Measurements from ENCODE around the gene PPP2R2D. TPM values are rescaled to one million over a fixed set of nuclear protein-coding genes. Genes with fewer than 3 reads are reported as not detected.
A peak's percentile ranks its signal among the peaks of the same experiment; 100 is the strongest.
"Not testable (repeated sequence)": the region's sequence is repeated elsewhere in the genome, so short reads cannot be mapped to it uniquely, and the experiment has no call there.

The PPP2R2D gene
- total and polyA plus RNA-seq, 5 experiments from 2014 or later: 22.7 to 49.6 (median 38.3) TPM

DNA sequence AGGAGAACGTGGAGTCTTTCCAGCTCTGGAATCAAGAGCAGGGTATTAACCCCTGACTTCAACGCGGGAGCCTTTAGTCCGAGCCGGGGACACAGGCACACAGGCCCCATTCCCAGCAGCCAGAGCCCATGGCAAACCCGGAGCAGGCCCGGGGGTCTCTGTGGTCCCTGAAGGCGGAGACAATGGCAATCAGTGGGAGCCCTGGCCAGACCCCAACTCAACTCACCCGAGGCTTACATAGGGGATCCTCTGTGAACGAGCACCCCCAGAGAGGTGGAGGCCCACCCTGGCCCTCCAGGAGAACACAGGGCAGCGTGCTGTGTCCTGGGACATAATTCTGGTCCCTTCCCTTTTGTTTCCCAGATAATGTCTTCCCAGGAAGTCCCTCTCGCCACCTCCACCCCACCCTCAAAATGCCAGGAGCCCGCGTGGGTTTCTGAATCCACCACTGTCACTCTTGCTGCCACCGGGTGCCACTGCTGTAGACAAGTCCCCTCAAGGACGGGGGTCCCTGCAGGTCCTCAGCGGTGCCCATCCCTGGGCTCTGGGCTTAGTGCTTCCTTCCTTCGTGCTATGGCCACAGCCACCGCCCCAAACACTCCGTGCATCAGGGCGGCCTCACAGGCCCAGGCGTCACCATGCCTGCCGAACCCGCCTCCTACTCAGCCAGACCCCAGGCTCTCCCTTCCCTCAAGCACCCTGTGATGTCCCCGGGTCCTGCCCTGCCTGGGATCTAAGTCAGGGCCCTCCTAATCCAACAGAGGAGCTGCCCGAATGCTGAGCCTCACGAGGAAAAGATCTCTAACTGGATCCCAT is 28.6 kb upstream of the PPP2R2D start:
- POLR2A ChIA-PET: interaction anchor here (0.7 kb wide), 1 partner anchor 29 kb away, joined by 3 read pairs; the partner anchor contains the start of gene PPP2R2D

DNA sequence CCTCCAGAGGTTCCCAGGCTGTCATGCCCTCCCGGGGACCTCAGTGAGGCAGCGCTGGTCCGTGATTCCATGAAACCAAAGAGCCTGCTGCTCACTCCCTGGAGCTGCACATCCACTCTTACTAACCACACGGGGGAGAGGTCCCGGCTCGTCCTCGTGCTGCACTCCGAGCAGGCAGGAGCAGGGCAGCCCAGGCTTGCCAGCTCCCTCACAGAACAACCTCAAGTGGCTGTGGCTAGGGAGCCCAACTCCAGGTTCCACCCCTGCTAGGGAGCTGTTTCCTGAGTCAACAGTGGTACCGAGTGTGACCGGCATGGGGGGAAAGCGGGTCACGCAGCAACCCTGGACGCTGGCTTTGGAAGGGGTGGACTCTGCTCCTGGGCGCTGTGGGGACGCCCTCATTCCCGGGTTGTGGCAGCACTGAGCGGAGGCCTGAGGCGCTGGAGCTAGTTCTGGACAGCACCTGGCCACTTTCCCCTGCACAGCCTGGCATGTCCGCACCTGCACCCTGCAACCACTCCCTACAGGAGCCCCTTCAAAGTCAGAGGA is 27.9 kb upstream of the PPP2R2D start:
- Mint-ChIP-seq H3K4me1 (peaks cover 2 to 7% (median 5%) of the 10 kb centered on the region in 4 donors), H3K27me3 (peaks cover 10 to 27% (median 21%) of the 10 kb centered on the region in 5 donors), H3K36me3 (no peaks in the 10 kb centered on the region), H3K4me3 (no peak overlapping the region), H3K9me3 (no peaks in the 10 kb centered on the region), H3K27ac (no peak overlapping the region)
- ATAC-seq (no peak), DNase-seq (no peak)
- POLR2A ChIA-PET: interaction anchor here (0.7 kb wide), 1 partner anchor 28 kb away, joined by 3 read pairs; the partner anchor contains the start of gene PPP2R2D

More for the DNA sequence above, 28.6 kb upstream of the PPP2R2D start:
- no peak for ATAC-seq
- Mint-ChIP-seq H3K27me3 (peaks cover 8 to 26% (median 17%) of the 10 kb centered on the region in 5 donors), H3K27ac (peak overlapping the region in 1 of 10 donors; percentile 79), H3K4me3 (no peak overlapping the region), H3K9me3 (no peaks in the 10 kb centered on the region), H3K36me3 (no peaks in the 10 kb centered on the region), H3K4me1 (peaks cover 2 to 7% (median 5%) of the 10 kb centered on the region in 4 donors)
- peak in 1 of 10 donors; percentile 60 for DNase-seq

DNA sequence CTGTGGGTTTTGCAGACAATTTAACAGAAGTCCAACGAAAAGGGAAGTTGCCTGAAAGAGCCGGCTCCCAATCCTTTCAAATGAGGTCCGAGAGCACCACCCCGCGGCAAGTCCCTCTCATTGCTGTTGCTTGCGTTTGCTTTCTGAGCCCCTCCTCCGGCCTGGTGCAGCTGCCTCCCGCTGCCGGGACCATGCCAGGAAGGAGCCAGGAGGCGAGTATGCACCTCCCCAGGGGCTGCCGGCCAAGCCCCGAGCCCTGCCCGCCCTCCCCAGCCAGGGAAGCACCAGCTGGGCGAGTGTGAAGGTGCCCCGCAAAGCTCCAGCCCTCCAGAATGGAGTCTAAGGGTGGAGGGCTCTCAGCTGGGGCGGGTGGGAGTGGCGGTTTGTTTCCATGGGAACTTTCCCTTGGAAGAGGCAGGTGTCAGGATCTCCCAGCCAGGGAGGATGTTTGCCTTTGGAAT is 25.8 kb upstream of the PPP2R2D start:
- Mint-ChIP-seq H3K9me3 (no peaks in the 10 kb centered on the region), H3K4me3 (no peak overlapping the region), H3K27me3 (peaks cover 17 to 41% (median 29%) of the 10 kb centered on the region in 5 donors), H3K4me1 (peaks cover 2 to 7% (median 5%) of the 10 kb centered on the region in 4 donors), H3K27ac (no peak overlapping the region), H3K36me3 (no peaks in the 10 kb centered on the region)
- POLR2A ChIA-PET: no interaction called here
- ATAC-seq (peak in 1 of 2 donors; percentile 67), DNase-seq (peak in 9 of 10 donors; percentile 21 to 67 (median 41))

DNA sequence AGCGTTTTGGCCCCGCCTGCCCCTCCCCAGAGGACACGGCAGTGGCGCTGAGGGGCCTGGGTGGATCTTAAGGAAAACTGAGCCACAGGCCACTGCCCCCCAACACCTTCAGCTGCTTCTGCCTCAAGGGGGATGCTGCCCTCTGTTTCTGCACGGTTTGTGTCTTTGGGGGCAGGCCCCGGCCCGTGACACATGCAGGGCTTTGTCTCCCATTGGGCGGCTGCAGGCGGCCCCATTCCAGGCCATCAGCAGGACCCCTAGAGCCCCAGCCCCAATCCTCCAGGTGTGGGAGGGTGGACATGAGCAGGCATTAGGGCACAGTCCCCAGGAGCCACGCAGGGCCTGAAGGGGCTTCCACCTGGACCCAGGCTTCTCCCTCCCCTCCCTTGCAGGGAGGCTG is 25.3 kb upstream of the PPP2R2D start:
- no peak overlapping the region for H3K27ac Mint-ChIP-seq
- peaks cover 2 to 7% (median 5%) of the 10 kb centered on the region in 4 donors for H3K4me1 Mint-ChIP-seq
- DNase-seq (peak in 1 of 10 donors; percentile 50), ATAC-seq (no peak)
- H3K36me3 Mint-ChIP-seq: no peaks in the 10 kb centered on the region
- H3K9me3 Mint-ChIP-seq: no peaks in the 10 kb centered on the region
- H3K27me3 Mint-ChIP-seq: peaks cover 17 to 42% (median 29%) of the 10 kb centered on the region in 5 donors
- no peak overlapping the region for H3K4me3 Mint-ChIP-seq
- POLR2A ChIA-PET: no interaction called here

DNA sequence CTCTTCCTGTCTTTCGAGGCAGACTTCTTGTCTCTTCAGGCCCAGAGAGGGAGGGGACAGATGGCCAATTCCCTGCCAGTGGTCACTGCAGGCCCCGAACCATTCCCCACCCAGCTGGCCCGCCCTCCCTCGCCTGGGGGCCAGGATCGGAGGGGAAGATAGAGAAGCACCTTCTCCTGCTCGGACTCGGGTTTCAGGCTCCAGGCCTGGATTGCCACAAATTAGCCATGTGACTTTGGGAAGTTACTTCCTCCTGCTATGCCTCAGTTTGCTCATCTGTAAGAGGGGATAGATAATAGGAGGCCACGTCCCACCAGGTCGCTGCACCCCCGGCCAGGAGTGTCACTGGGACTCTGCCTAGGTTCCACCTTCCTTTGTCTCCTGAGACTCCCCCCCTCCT is 24.8 kb upstream of the PPP2R2D start:
- peaks cover 21 to 42% (median 30%) of the 10 kb centered on the region in 5 donors for H3K27me3 Mint-ChIP-seq
- peaks cover 2 to 7% (median 5%) of the 10 kb centered on the region in 4 donors for H3K4me1 Mint-ChIP-seq
- peak overlapping the region in 1 of 10 donors; percentile 18 for H3K27ac Mint-ChIP-seq
- H3K4me3 Mint-ChIP-seq: no peak overlapping the region
- POLR2A ChIA-PET: no interaction called here
- DNase-seq (peak in 1 of 10 donors; percentile 34), ATAC-seq (no peak)
- peaks cover 0 to 2% (median 0%) of the 10 kb centered on the region in 3 donors for H3K36me3 Mint-ChIP-seq
- peaks cover 0 to 2% (median 0%) of the 10 kb centered on the region in 9 donors for H3K9me3 Mint-ChIP-seq

DNA sequence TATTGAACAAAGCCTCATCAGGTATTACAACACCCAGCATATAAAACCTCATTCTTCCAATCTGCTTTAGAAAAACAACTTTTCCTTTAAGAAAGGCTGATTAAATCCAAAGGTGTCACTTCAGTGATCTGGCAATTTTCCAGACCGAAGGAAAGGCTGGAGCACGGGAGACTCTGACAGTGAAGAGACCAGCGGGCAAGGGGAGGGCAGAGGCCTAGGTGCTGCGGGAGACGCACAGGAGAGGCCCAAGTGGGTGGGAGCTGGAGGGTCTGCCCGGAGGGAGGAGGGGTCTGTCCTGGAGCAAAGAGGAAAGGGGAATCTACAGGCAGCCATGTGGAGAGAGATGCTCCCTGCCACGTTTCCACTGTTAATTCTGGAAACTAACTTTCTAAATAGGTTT is 24.3 kb upstream of the PPP2R2D start:
- H3K36me3 Mint-ChIP-seq: peaks cover 0 to 4% (median 0%) of the 10 kb centered on the region in 3 donors
- peaks cover 21 to 42% (median 33%) of the 10 kb centered on the region in 5 donors for H3K27me3 Mint-ChIP-seq
- peaks cover 2 to 7% (median 5%) of the 10 kb centered on the region in 4 donors for H3K4me1 Mint-ChIP-seq
- ATAC-seq: no peak
- POLR2A ChIA-PET: no interaction called here
- peak in 1 of 10 donors; percentile 47 for DNase-seq
- no peak overlapping the region for H3K27ac Mint-ChIP-seq
- peaks cover 0 to 4% (median 0%) of the 10 kb centered on the region in 9 donors for H3K9me3 Mint-ChIP-seq
- H3K4me3 Mint-ChIP-seq: no peak overlapping the region

DNA sequence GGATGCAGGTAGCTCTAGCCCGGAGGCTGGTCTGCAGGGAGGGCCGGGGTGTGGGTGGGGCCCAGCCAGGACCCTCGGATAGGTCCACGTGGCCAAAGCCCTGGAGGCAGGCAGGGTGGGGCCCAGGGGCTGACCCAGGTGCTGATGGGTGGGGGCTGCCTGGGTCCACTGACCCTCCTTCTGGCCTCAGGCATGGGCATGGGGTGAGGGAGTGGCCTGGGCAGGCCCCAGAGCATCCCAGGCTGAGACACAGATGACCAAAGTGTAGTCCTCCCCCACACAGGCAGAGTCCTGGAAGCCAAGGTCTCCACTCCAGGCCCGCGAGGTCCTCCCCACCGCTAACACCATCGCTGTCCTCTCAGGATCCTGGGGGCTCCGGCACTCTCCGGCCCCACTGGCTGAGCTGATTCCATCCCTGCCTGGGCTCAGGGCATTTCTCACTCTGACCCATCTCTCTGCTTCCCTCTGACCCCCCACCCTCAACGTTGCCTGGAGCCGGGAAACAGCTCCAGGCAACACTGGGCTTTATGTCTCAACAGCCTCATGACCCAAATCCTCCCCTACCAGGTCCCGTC is 20.7 kb upstream of the PPP2R2D start:
- no peak overlapping the region for H3K4me3 Mint-ChIP-seq
- POLR2A ChIA-PET: no interaction called here
- no peaks in the 10 kb centered on the region for H3K4me1 Mint-ChIP-seq
- H3K27ac Mint-ChIP-seq: no peak overlapping the region
- H3K9me3 Mint-ChIP-seq: peaks cover 0 to 4% (median 0%) of the 10 kb centered on the region in 9 donors
- ATAC-seq: no peak
- H3K27me3 Mint-ChIP-seq: peaks cover 15 to 31% (median 25%) of the 10 kb centered on the region in 5 donors
- H3K36me3 Mint-ChIP-seq: peaks cover 0 to 4% (median 0%) of the 10 kb centered on the region in 3 donors
- DNase-seq: no peak

DNA sequence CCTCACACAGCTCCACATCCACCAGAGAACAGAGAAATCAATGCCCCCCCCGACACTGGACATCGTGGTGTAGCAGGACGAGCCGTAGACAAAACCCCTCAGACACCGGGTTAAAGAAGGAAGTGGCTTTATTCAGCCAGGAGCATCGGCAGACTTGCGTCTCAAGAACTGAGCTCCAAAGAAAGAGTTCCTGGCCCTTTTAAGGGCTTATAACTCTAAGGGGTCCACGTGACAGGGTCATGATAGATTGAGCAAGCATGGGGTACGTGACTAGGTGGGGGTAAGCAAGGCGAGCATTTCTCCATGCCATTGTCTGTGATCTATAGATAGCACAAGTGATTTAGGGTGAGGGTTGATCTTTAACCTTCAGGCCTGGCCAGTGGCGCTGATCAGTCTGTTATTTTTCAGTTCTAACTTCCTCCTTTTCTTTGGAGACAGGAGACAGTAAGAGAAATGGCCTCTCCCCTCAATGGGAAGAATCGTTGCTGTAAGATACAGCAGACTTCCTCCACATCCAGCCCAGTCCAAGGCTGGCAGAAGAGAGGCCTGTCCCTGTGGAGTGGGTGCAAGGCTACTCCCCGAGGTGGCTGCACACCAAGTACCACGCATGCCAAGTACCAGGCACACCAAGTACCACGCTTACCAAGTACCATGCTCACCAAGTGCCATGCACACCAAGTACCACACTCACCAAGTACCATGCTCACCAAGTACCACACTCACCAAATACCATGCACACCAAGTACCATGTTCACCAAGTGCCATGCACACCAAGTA is 19.5 kb upstream of the PPP2R2D start:
- POLR2A ChIA-PET: no interaction called here
- Mint-ChIP-seq H3K4me3 (no peak overlapping the region), H3K27me3 (peaks cover 11 to 29% (median 22%) of the 10 kb centered on the region in 5 donors), H3K27ac (no peak overlapping the region), H3K36me3 (peaks cover 0 to 4% (median 0%) of the 10 kb centered on the region in 3 donors), H3K9me3 (peaks cover 0 to 4% (median 0%) of the 10 kb centered on the region in 9 donors), H3K4me1 (peaks cover 3 to 6% (median 5%) of the 10 kb centered on the region in 4 donors)
- no peak for ATAC-seq
- DNase-seq: peak in 1 of 10 donors; percentile 26

DNA sequence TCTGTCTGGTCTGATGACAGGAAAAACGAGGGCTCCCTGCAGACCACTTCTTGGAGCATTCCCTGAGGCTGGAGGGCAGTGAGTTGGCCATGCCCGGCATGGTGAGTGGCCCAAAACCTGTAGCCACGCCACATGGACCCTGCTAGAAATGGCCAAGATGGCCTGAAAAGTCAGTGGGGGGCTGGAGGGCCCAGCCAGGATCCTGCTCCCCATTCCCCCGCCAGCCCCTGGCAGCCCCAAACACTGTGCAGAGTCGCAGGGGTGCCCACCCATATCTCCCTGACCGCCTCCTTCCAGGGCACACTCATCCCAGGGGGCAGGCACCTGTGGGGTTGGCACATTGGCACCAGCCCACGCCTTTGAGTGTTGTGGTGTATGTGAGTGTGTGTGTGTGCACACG is 18.7 kb upstream of the PPP2R2D start:
- DNase-seq (no peak), ATAC-seq (no peak)
- Mint-ChIP-seq H3K4me1 (peaks cover 3 to 8% (median 6%) of the 10 kb centered on the region in 4 donors), H3K9me3 (peaks cover 0 to 4% (median 0%) of the 10 kb centered on the region in 9 donors), H3K27ac (no peak overlapping the region), H3K36me3 (peaks cover 0 to 4% (median 0%) of the 10 kb centered on the region in 3 donors), H3K4me3 (no peak overlapping the region), H3K27me3 (peaks cover 7 to 25% (median 17%) of the 10 kb centered on the region in 5 donors)
- POLR2A ChIA-PET: no interaction called here

DNA sequence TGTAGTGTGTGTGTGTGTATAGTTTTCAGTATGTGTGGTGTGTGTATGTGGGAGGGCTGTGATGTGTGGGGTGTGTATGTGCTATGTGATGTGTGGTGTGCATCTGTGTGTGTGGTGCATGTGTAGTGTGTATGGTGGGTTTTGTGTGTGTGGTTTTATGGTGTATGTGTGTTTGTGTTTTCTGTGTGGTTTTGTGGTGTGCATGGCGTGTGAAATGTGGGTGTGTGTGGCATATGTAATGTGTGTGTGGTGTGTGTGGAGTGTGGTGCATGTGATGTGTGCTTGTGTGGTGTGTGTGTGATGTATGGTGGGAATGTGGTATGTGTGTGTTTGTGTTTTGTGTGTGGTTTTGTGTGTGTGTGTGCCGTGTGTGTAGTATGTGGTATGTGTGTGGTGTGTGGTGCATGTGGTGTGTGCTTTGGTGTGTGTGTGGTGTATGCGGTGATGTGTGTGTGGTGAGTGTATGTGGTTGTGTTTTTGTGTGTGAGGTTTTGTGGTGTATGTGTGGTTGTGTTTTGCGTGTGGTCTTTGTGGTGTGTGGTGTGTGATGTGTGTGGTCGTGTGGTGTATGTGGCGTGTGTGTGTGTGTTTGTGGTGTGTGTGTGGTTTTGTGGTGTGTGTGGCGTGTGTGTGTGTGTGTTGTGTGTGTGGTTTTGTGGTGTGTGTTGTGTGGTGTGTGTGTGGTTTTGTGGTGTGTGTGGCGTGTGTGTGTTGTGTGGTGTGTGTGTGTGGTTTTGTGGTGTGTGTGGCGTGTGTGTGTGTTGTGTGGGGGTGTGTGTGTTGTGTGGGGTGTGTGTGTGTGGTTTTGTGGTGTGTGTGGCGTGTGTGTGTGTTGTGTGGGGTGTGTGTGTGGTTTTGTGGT is 18.0 kb upstream of the PPP2R2D start:
- peaks cover 0 to 4% (median 0%) of the 10 kb centered on the region in 9 donors for H3K9me3 Mint-ChIP-seq
- no peak for ATAC-seq
- POLR2A ChIA-PET: no interaction called here
- no peak overlapping the region for H3K27ac Mint-ChIP-seq
- peaks cover 3 to 8% (median 6%) of the 10 kb centered on the region in 4 donors for H3K4me1 Mint-ChIP-seq
- no peak for DNase-seq
- peaks cover 7 to 22% (median 16%) of the 10 kb centered on the region in 5 donors for H3K27me3 Mint-ChIP-seq
- H3K4me3 Mint-ChIP-seq: no peak overlapping the region
- peaks cover 0 to 4% (median 0%) of the 10 kb centered on the region in 3 donors for H3K36me3 Mint-ChIP-seq

DNA sequence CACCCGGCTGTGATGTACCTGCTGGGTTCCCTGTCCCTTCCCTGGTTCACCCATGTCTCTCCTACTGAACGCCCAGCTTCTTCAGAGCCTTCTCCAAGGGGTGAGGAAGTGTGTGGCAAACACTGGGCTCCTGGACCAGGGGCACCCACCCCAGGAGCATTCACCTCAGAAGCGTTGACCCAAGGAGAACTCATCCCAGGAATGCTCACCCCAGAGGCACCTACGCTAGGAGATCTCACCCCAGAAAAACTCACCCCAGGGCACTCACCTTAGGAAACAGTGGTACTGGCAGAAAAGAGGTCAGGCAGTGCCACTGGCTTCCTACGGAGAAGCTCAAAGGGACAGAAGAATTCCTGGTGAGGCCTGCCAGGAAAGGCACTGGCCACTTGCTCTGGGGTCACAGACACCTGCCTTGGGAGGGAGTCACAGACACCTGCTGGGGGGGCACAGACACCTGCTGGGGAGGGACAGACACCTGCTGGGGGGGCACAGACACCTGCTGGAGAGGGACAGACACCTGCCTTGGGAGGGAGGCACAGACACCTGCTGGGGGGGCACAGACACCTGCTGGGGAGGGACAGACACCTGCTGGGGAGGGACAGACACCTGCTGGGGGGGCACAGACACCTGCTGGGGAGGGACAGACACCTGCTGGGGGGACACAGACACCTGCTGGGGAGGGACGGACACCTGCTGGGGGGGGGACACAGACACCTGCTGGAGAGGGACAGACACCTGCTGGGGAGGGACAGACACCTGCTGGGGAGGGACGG is 17.0 kb upstream of the PPP2R2D start:
- H3K4me1 Mint-ChIP-seq, H3K36me3 Mint-ChIP-seq, POLR2A ChIA-PET, H3K4me3 Mint-ChIP-seq, ATAC-seq, DNase-seq, H3K9me3 Mint-ChIP-seq: not testable (repeated sequence)
- Mint-ChIP-seq H3K27me3 (peaks cover 7 to 19% (median 10%) of the 10 kb centered on the region in 5 donors), H3K27ac (peak overlapping the region in 4 of 10 donors; percentile 11 to 60 (median 46))
